Adrenal gland (tissue), 5 donors: ENCODE data around the gene PRICKLE4.

ENCODE experiments used
- CTCF ChIP-seq, 6 experiments: fragments of 450-650 bp in 4 of 6; fragments of 200-600 bp in 2 of 6; sonication (generic) in 1 of 6; IDR thresholded peaks; 1 replicate in 5 of 6; 2 replicates in 1 of 6; pipeline versions ENCODE4 v1.5.1 to v1.8.0; 2016 to 2021; ENCODE audit warnings: antibody characterized with exemption in 6 of 6, mild to moderate bottlenecking in 2 of 6, moderate library complexity in 1 of 6
- POLR2A ChIP-seq, 2 donors: fragments of 450-650 bp; IDR thresholded peaks; one replicate each; pipeline ENCODE4 v1.6.1; 2017; ENCODE audit warnings: antibody characterized with exemption in 2 of 2, mild to moderate bottlenecking in 2 of 2, moderate library complexity in 1 of 2
- donor health status: DM: no; HTN: no; CAD: no.

GRCh38 chr6:41786451-41787218 lies 6.1 kb downstream of the PRICKLE4 start:
- peak in 1 of 2 donors; percentile 60 for TF ChIP-seq POLR2A (IDR thresholded peaks at IDR 0.05)
- TF ChIP-seq CTCF (IDR thresholded peaks at IDR 0.05) = peak; percentile 19 to 91 (median 58)
